ENCODE results near the gene HES2.
"Not testable (repeated sequence)": the region's sequence is repeated elsewhere in the genome, so short reads cannot be mapped to it uniquely, and the experiment has no call there.

HES2 gene

GRCh38 chr1:6453895-6454855 is 34.5 kb upstream of the HES2 start:
- FAIRE-seq, result not testable (repeated sequence)

- no peak for FAIRE-seq
Observed at GRCh38 chr1:6450943-6451373, 31.2 kb upstream of the HES2 start.

GRCh38 chr1:6450486-6450885 is 30.8 kb upstream of the HES2 start:
- not testable (repeated sequence) for FAIRE-seq

- FAIRE-seq, result no peak
Observed at GRCh38 chr1:6450005-6450450, 30.3 kb upstream of the HES2 start.

GRCh38 chr1:6448749-6449631 is 29.3 kb upstream of the HES2 start:
- FAIRE-seq, result no peak

GRCh38 chr1:6447818-6448748 is 28.4 kb upstream of the HES2 start:
- no peak for FAIRE-seq

GRCh38 chr1:6447016-6447817 is 27.5 kb upstream of the HES2 start:
- FAIRE-seq, result no peak

- no peak for FAIRE-seq
Observed at GRCh38 chr1:6446665-6447015, 26.9 kb upstream of the HES2 start.

- FAIRE-seq, result not testable (repeated sequence)
Observed at GRCh38 chr1:6445929-6446328, 26.2 kb upstream of the HES2 start.

GRCh38 chr1:6445062-6445763 is 25.5 kb upstream of the HES2 start:
- no peak for FAIRE-seq

- no peak for FAIRE-seq
Observed at GRCh38 chr1:6444377-6444776, 24.7 kb upstream of the HES2 start.

- no peak for FAIRE-seq
Observed at GRCh38 chr1:6443339-6444115, 23.8 kb upstream of the HES2 start.

GRCh38 chr1:6441586-6441985 is 21.9 kb upstream of the HES2 start:
- FAIRE-seq, result no peak

GRCh38 chr1:6440198-6441126 is 20.7 kb upstream of the HES2 start:
- no peak for FAIRE-seq

- no peak for FAIRE-seq
Observed at GRCh38 chr1:6438047-6438525, 18.4 kb upstream of the HES2 start.

GRCh38 chr1:6437012-6437700 is 17.4 kb upstream of the HES2 start:
- not testable (repeated sequence) for FAIRE-seq

- not testable (repeated sequence) for FAIRE-seq
Observed at GRCh38 chr1:6436277-6436676, 16.6 kb upstream of the HES2 start.

GRCh38 chr1:6435547-6435946 is 15.8 kb upstream of the HES2 start:
- no peak for FAIRE-seq

All from islet of Langerhans (tissue), 1 donor.